CD14-positive monocyte (primary cell): ENCODE results near the gene SNAI3. TPM values are rescaled to one million over a fixed set of nuclear protein-coding genes. Genes with fewer than 3 reads are reported as not detected.
A peak's percentile ranks its signal among the peaks of the same experiment; 100 is the strongest.

Source experiments
- DNase-seq, 3 donors: peaks; one replicate each; pipeline ENCODE4 v3.0.0-alpha.2; 2011 to 2022
- H2AFZ ChIP-seq: 2 replicates; pipeline ENCODE4 v1.6.0; 2012; ENCODE audit warnings: mild to moderate bottlenecking, low read depth, low read length, inconsistent platforms; ENCODE audit not compliant: insufficient read depth, poor library complexity, severe bottlenecking
- H3K27ac ChIP-seq, 2 donors: 1 replicate in 1 of 2; 2 replicates in 1 of 2; pipeline ENCODE4 v1.5.1; 2012 to 2013; ENCODE audit warnings: low read length in 2 of 2, control low read depth in 1 of 2, inconsistent platforms in 1 of 2, low read depth in 1 of 2, mild to moderate bottlenecking in 1 of 2
- H3K27me3 ChIP-seq, 2 donors: one replicate each; pipeline versions ENCODE4 v1.6.0 to v1.6.1; 2011 to 2013; ENCODE audit warnings: low read length in 2 of 2; ENCODE audit not compliant: control insufficient read depth in 2 of 2, insufficient read depth in 2 of 2
- H3K36me3 ChIP-seq, 2 donors: replicated peaks in 1 of 2; 1 replicate in 1 of 2; 2 replicates in 1 of 2; pipeline versions ENCODE4 v1.5.1 to v1.6.1; 2012 to 2013; ENCODE audit warnings: low read length in 2 of 2, control low read depth in 1 of 2, inconsistent platforms in 1 of 2, mild to moderate bottlenecking in 1 of 2; ENCODE audit not compliant: insufficient read depth in 2 of 2, control insufficient read depth in 1 of 2
- H3K4me1 ChIP-seq, 2 donors: 1 replicate in 1 of 2; 2 replicates in 1 of 2; pipeline versions ENCODE4 v1.5.1 to v1.6.1; 2012 to 2013; ENCODE audit warnings: low read length in 2 of 2, control low read depth in 1 of 2, inconsistent platforms in 1 of 2, mild to moderate bottlenecking in 1 of 2, moderate library complexity in 1 of 2; ENCODE audit not compliant: insufficient read depth in 2 of 2, control insufficient read depth in 1 of 2
- H3K4me2 ChIP-seq: replicated peaks from 2 replicates; pipeline ENCODE3; 2012; ENCODE audit warnings: low read length, moderate library complexity, mild to moderate bottlenecking; ENCODE audit not compliant: poor library complexity, severe bottlenecking; ENCODE audit errors: extremely low read depth
- H3K4me3 ChIP-seq, 3 experiments: fragments of 200-600 bp in 1 of 3; sonication (generic) in 1 of 3; replicated peaks in 1 of 3; 1 replicate in 2 of 3; 2 replicates in 1 of 3; pipeline ENCODE4 v1.5.1; 2011 to 2013; ENCODE audit warnings: low read length in 3 of 3, mild to moderate bottlenecking in 3 of 3, control low read depth in 2 of 3, low read depth in 2 of 3, inconsistent platforms in 1 of 3, moderate library complexity in 1 of 3
- H3K79me2 ChIP-seq: 2 replicates; pipeline ENCODE4 v1.6.0; 2012; ENCODE audit warnings: mild to moderate bottlenecking, control low read depth, inconsistent platforms, low read length, moderate library complexity; ENCODE audit not compliant: insufficient read depth
- H3K9ac ChIP-seq: 2 replicates; pipeline ENCODE4 v1.6.0; 2017; ENCODE audit warnings: low read length, mild to moderate bottlenecking; ENCODE audit not compliant: insufficient read depth, poor library complexity, severe bottlenecking
- H3K9me3 ChIP-seq, 2 donors: replicated peaks in 1 of 2; 1 replicate in 1 of 2; 2 replicates in 1 of 2; pipeline versions ENCODE4 v1.5.1 to v1.6.1; 2012 to 2013; ENCODE audit warnings: low read length in 2 of 2, control low read depth in 1 of 2; ENCODE audit not compliant: control insufficient read depth in 1 of 2, insufficient read depth in 1 of 2
- H4K20me1 ChIP-seq: 2 replicates; pipeline ENCODE4 v1.6.0; 2012; ENCODE audit warnings: mild to moderate bottlenecking, low read length, control low read depth, moderate library complexity; ENCODE audit not compliant: insufficient read depth
- H3K27ac Mint-ChIP-seq, 7 donors: one replicate each; pipeline ENCODE4 v1.8.0; 2020; ENCODE audit warnings: mild to moderate bottlenecking in 7 of 7, mixed read lengths in 7 of 7, moderate library complexity in 6 of 7, inconsistent platforms in 2 of 7
- H3K27me3 Mint-ChIP-seq, 3 donors: one replicate each; pipeline ENCODE4 v1.8.0; 2021 to 2022; ENCODE audit warnings: low read depth in 3 of 3, mild to moderate bottlenecking in 3 of 3, mixed read lengths in 3 of 3, moderate library complexity in 3 of 3, inconsistent platforms in 1 of 3
- H3K36me3 Mint-ChIP-seq, 2 donors: one replicate each; pipeline ENCODE4 v1.8.0; 2020; ENCODE audit warnings: mixed read lengths in 2 of 2, inconsistent platforms in 1 of 2, mild to moderate bottlenecking in 1 of 2
- H3K4me1 Mint-ChIP-seq: one replicate; pipeline ENCODE4 v1.8.0; 2020; ENCODE audit warnings: mild to moderate bottlenecking, mixed read lengths
- H3K4me3 Mint-ChIP-seq, 2 donors: one replicate each; pipeline ENCODE4 v1.8.0; 2020; ENCODE audit warnings: mild to moderate bottlenecking in 2 of 2, mixed read lengths in 2 of 2, moderate library complexity in 1 of 2
- H3K9me3 Mint-ChIP-seq, 7 donors: one replicate each; pipeline ENCODE4 v1.8.0; 2020 to 2022; ENCODE audit warnings: mixed read lengths in 7 of 7, mild to moderate bottlenecking in 6 of 7, moderate library complexity in 6 of 7, inconsistent platforms in 2 of 7
- WGBS: methylation state at CpG from one replicate; pipeline ENCODE4 v1.1.5; 2013; ENCODE audit warnings: missing lambda C conversion rate; ENCODE audit not compliant: insufficient coverage; 5-methylcytosine and 5-hydroxymethylcytosine counted together
- intact Hi-C, 2 donors: fragments of 100-400 bp; cut with micrococcal nuclease; formaldehyde crosslinking; loops; one replicate each; pipeline versions ENCODE4 v1.15.0 to v1.15.1; 2023
- polyA plus RNA-seq, 3 donors: library from polyadenylated mRNA; depleted of rRNA in 1 of 3; unstranded in 2 of 3; stranded (reverse) in 1 of 3; fragments of 300-500 nt in 2 of 3; fragments of >200 nt in 1 of 3; fragmentation: Illumina TruSeq in 2 of 3; gene quantifications; 1 replicate in 2 of 3; 2 replicates in 1 of 3; pipeline ENCODE4 v1.2.3, GENCODE V29; 2012 to 2021
- TF ChIP-seq, protein P1 (sequence below): fragments of 200-600 bp; IDR thresholded peaks from one replicate; pipeline ENCODE4 v1.8.0; 2022; ENCODE audit warnings: antibody characterized with exemption, mild to moderate bottlenecking

The SNAI3 gene
- polyA plus RNA-seq, 3 donors: 4.2 to 6.4 (median 5.3) TPM

GRCh38 chr16:88719267-88719932 lies 33.1 kb upstream of the SNAI3 start:
- no peak overlapping the region for H3K4me3 ChIP-seq
- H3K9ac ChIP-seq: no peak overlapping the region
- H3K4me1 ChIP-seq: no peaks in the 10 kb centered on the region
- WGBS: 85% methylated on average over 20 of the region's 29 CpGs
- no peaks in the 10 kb centered on the region for H3K4me1 Mint-ChIP-seq
- H3K27me3 Mint-ChIP-seq: no peaks in the 10 kb centered on the region
- no peaks in the 10 kb centered on the region for H3K27me3 ChIP-seq
- H3K4me2 ChIP-seq: no peak overlapping the region
- H3K9me3 Mint-ChIP-seq: no peaks in the 10 kb centered on the region
- peaks cover 70 to 93% of the 10 kb centered on the region in 2 donors for H3K36me3 Mint-ChIP-seq
- no peak overlapping the region for H2AFZ ChIP-seq
- H3K4me3 Mint-ChIP-seq: no peak overlapping the region
- TF ChIP-seq, protein P1, sequence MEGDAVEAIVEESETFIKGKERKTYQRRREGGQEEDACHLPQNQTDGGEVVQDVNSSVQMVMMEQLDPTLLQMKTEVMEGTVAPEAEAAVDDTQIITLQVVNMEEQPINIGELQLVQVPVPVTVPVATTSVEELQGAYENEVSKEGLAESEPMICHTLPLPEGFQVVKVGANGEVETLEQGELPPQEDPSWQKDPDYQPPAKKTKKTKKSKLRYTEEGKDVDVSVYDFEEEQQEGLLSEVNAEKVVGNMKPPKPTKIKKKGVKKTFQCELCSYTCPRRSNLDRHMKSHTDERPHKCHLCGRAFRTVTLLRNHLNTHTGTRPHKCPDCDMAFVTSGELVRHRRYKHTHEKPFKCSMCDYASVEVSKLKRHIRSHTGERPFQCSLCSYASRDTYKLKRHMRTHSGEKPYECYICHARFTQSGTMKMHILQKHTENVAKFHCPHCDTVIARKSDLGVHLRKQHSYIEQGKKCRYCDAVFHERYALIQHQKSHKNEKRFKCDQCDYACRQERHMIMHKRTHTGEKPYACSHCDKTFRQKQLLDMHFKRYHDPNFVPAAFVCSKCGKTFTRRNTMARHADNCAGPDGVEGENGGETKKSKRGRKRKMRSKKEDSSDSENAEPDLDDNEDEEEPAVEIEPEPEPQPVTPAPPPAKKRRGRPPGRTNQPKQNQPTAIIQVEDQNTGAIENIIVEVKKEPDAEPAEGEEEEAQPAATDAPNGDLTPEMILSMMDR: no peak
- peaks cover 85% of the 10 kb centered on the region for H4K20me1 ChIP-seq
- no peaks in the 10 kb centered on the region for H3K79me2 ChIP-seq
- no peak for DNase-seq
- peak overlapping the region in 1 of 7 donors; percentile 65 for H3K27ac Mint-ChIP-seq
- intact Hi-C loops: no loop called here
- H3K9me3 ChIP-seq: no peaks in the 10 kb centered on the region
- H3K36me3 ChIP-seq: peaks cover 91 to 100% of the 10 kb centered on the region in 2 donors
- H3K27ac ChIP-seq: peak overlapping the region in 1 of 2 donors; percentile 22

- H2AFZ ChIP-seq: no peak overlapping the region
- Mint-ChIP-seq H3K36me3 (peaks cover 63 to 93% of the 10 kb centered on the region in 2 donors), H3K4me1 (no peaks in the 10 kb centered on the region), H3K4me3 (no peak overlapping the region), H3K27me3 (no peaks in the 10 kb centered on the region), H3K27ac (peak overlapping the region in 3 of 7 donors; percentile 12 to 46 (median 42)), H3K9me3 (no peaks in the 10 kb centered on the region)
- H3K9ac ChIP-seq: no peak overlapping the region
- no peak for DNase-seq
- H3K79me2 ChIP-seq: no peaks in the 10 kb centered on the region
- H3K9me3 ChIP-seq: no peaks in the 10 kb centered on the region
- intact Hi-C loops: no loop called here
- TF ChIP-seq, protein P1: no peak
- H3K27me3 ChIP-seq: no peaks in the 10 kb centered on the region
- no peak overlapping the region for H3K4me3 ChIP-seq
- peaks cover 86% of the 10 kb centered on the region for H4K20me1 ChIP-seq
- 89% methylated on average over 11 of the region's 11 CpGs for whole genome bisulfite sequencing
- peaks cover 92 to 100% of the 10 kb centered on the region in 2 donors for H3K36me3 ChIP-seq
- H3K27ac ChIP-seq: no peak overlapping the region
- H3K4me2 ChIP-seq: no peak overlapping the region
- H3K4me1 ChIP-seq: no peaks in the 10 kb centered on the region
Observed at GRCh38 chr16:88718178-88718577, 31.9 kb upstream of the SNAI3 start.
